Neural cell (in vitro differentiated cells): ENCODE data around the gene EHD1. TPM values are rescaled to one million over a fixed set of nuclear protein-coding genes. Genes with fewer than 3 reads are reported as not detected.

Experiments used
- H2AFZ ChIP-seq: fragments of 200-600, 300-800 bp; sonication (generic), shearing (Covaris generic); 2 replicates; pipeline ENCODE4 v1.6.0; 2014; ENCODE audit warnings: low read depth, mild to moderate bottlenecking, antibody characterized with exemption, low read length, moderate library complexity
- H3F3A ChIP-seq: fragments of 200-600 bp; shearing (Covaris generic); 2 replicates; pipeline ENCODE4 v1.6.1; 2016; ENCODE audit warnings: mild to moderate bottlenecking, moderate library complexity, mixed read lengths, antibody characterized with exemption, low read length; ENCODE audit not compliant: insufficient read depth, poor library complexity, severe bottlenecking
- H3K27ac ChIP-seq: fragments of 200-600, 300-800 bp; sonication (generic), shearing (Covaris generic); 2 replicates; pipeline ENCODE4 v1.5.1; 2014; ENCODE audit warnings: mild to moderate bottlenecking, low read length, moderate library complexity
- H3K27me3 ChIP-seq: fragments of 300-800, 200-600 bp; sonication (generic), shearing (Covaris generic); 2 replicates; pipeline ENCODE4 v1.6.0; 2014; ENCODE audit warnings: mild to moderate bottlenecking, low read depth, low read length, moderate library complexity; ENCODE audit not compliant: insufficient read depth
- H3K36me3 ChIP-seq: fragments of 300-800, 200-600 bp; sonication (generic), shearing (Covaris generic); 2 replicates; pipeline ENCODE4 v1.5.1; 2014; ENCODE audit warnings: mild to moderate bottlenecking, antibody characterized with exemption, low read length, moderate library complexity; ENCODE audit not compliant: insufficient read depth
- H3K4me2 ChIP-seq: fragments of 300-800, 200-600 bp; sonication (generic), shearing (Covaris generic); 2 replicates; pipeline ENCODE4 v1.6.0; 2014; ENCODE audit warnings: mild to moderate bottlenecking, low read length
- H3K4me3 ChIP-seq: fragments of 300-800, 200-600 bp; sonication (generic), shearing (Covaris generic); 2 replicates; pipeline ENCODE4 v1.5.1; 2014; ENCODE audit warnings: mild to moderate bottlenecking, low read length, moderate library complexity
- H3K79me2 ChIP-seq: fragments of 200-600 bp; shearing (Covaris generic); replicated peaks from 2 replicates; pipeline ENCODE4 v1.6.0; 2014; ENCODE audit warnings: mild to moderate bottlenecking, low read length, moderate library complexity; ENCODE audit not compliant: insufficient read depth
- H3K9ac ChIP-seq: fragments of 300-800, 200-600 bp; sonication (generic), shearing (Covaris generic); 2 replicates; pipeline ENCODE4 v1.6.1; 2016; ENCODE audit warnings: mild to moderate bottlenecking, low read length, mixed read lengths
- H3K9me2 ChIP-seq: fragments of 200-600 bp; shearing (Covaris generic); 2 replicates; pipeline ENCODE4 v1.6.1; 2016; ENCODE audit warnings: mild to moderate bottlenecking, low read length, mixed read lengths; ENCODE audit not compliant: insufficient read depth
- H3K9me3 ChIP-seq: fragments of 200-600, 300-800 bp; sonication (generic), shearing (Covaris generic); 2 replicates; pipeline ENCODE4 v1.6.1; 2016; ENCODE audit warnings: mild to moderate bottlenecking, mixed run types, low read length, moderate library complexity, mixed read lengths
- H4K20me1 ChIP-seq: fragments of 200-600 bp; shearing (Covaris generic); 2 replicates; pipeline ENCODE4 v1.6.1; 2016; ENCODE audit warnings: mild to moderate bottlenecking, mixed run types; ENCODE audit not compliant: insufficient read depth
- EP300 ChIP-seq: fragments of 450-650 bp; conservative IDR thresholded peaks from 2 replicates; pipeline ENCODE4 v1.6.1; 2014; ENCODE audit warnings: antibody characterized with exemption, mild to moderate bottlenecking, moderate library complexity; ENCODE audit not compliant: poor library complexity, severe bottlenecking
- EZH2 ChIP-seq: fragments of 200-600, 300-800 bp; shearing (Covaris generic), sonication (generic); IDR thresholded peaks from 2 replicates; pipeline ENCODE4 v1.6.1; 2014; ENCODE audit warnings: antibody characterized with exemption, low read length, borderline replicate concordance, mild to moderate bottlenecking; ENCODE audit not compliant: insufficient read depth, poor library complexity, severe bottlenecking
- MXI1 ChIP-seq: fragments of 450-650 bp; conservative IDR thresholded peaks from 2 replicates; pipeline ENCODE4 v1.6.1; 2014; ENCODE audit warnings: antibody characterized with exemption, mild to moderate bottlenecking; ENCODE audit not compliant: poor library complexity, severe bottlenecking
- POLR2AphosphoS5 ChIP-seq: IDR thresholded peaks from 2 replicates; pipeline ENCODE4 v1.6.1; 2012
- RAD21 ChIP-seq: fragments of 450-650 bp; conservative IDR thresholded peaks from 2 replicates; pipeline ENCODE4 v1.6.1; 2014; ENCODE audit warnings: antibody characterized with exemption, mild to moderate bottlenecking, moderate library complexity
- SMC3 ChIP-seq: fragments of 450-650 bp; conservative IDR thresholded peaks from 2 replicates; pipeline ENCODE4 v1.6.1; 2014; ENCODE audit warnings: antibody characterized with exemption, mild to moderate bottlenecking, moderate library complexity; ENCODE audit not compliant: poor library complexity
- TAF1 ChIP-seq: IDR thresholded peaks from 2 replicates; pipeline ENCODE4 v1.6.1; 2012; ENCODE audit warnings: low read depth
- polyA plus RNA-seq: library from polyadenylated mRNA; depleted of rRNA; stranded (reverse); fragments of >200 nt; gene quantifications from 2 replicates; pipeline ENCODE4 v1.2.3, GENCODE V29; 2014
- TF ChIP-seq, protein P1 (sequence below): fragments of 450-650 bp; IDR thresholded peaks from 2 replicates; pipeline ENCODE4 v1.5.1; 2014; ENCODE audit warnings: antibody characterized with exemption, mild to moderate bottlenecking, moderate library complexity; ENCODE audit not compliant: poor library complexity, severe bottlenecking
- TF ChIP-seq, protein P2 (sequence below): IDR thresholded peaks from 2 replicates; pipeline ENCODE4 v1.6.1; 2012; ENCODE audit warnings: borderline replicate concordance

EHD1 gene
- polyA plus RNA-seq, 1 donor from 2014 or later = 26.4 TPM

DNA sequence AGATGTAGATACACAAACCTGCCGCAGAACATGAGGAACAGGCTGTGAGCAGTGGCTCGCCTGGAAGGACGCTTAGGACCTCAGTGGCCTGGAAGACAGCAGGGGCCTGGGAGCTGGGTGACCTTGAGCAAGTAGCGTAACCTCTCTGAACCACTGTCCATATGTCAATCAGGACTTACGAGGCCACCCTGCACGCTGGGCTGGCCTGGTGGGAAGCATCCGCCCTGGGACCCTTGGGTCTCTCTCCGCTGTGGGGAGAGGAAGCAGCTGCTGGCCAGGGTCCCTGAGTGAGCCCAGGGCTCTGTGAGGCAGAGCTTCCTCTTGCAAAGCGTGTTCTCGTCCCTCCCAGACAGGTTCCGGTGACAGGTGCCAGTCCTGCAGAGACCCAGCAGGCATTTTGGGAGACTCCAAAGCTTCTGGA, 14.0 kb upstream of the EHD1 start:
- H3K4me3 ChIP-seq = no peak overlapping the region
- no peaks in the 10 kb centered on the region for H4K20me1 ChIP-seq
- TF ChIP-seq RAD21 = no peak
- TF ChIP-seq SMC3 = no peak
- TF ChIP-seq, protein P1, sequence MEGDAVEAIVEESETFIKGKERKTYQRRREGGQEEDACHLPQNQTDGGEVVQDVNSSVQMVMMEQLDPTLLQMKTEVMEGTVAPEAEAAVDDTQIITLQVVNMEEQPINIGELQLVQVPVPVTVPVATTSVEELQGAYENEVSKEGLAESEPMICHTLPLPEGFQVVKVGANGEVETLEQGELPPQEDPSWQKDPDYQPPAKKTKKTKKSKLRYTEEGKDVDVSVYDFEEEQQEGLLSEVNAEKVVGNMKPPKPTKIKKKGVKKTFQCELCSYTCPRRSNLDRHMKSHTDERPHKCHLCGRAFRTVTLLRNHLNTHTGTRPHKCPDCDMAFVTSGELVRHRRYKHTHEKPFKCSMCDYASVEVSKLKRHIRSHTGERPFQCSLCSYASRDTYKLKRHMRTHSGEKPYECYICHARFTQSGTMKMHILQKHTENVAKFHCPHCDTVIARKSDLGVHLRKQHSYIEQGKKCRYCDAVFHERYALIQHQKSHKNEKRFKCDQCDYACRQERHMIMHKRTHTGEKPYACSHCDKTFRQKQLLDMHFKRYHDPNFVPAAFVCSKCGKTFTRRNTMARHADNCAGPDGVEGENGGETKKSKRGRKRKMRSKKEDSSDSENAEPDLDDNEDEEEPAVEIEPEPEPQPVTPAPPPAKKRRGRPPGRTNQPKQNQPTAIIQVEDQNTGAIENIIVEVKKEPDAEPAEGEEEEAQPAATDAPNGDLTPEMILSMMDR = no peak
- no peak for TF ChIP-seq MXI1
- TF ChIP-seq TAF1 = no peak
- TF ChIP-seq, protein P2, sequence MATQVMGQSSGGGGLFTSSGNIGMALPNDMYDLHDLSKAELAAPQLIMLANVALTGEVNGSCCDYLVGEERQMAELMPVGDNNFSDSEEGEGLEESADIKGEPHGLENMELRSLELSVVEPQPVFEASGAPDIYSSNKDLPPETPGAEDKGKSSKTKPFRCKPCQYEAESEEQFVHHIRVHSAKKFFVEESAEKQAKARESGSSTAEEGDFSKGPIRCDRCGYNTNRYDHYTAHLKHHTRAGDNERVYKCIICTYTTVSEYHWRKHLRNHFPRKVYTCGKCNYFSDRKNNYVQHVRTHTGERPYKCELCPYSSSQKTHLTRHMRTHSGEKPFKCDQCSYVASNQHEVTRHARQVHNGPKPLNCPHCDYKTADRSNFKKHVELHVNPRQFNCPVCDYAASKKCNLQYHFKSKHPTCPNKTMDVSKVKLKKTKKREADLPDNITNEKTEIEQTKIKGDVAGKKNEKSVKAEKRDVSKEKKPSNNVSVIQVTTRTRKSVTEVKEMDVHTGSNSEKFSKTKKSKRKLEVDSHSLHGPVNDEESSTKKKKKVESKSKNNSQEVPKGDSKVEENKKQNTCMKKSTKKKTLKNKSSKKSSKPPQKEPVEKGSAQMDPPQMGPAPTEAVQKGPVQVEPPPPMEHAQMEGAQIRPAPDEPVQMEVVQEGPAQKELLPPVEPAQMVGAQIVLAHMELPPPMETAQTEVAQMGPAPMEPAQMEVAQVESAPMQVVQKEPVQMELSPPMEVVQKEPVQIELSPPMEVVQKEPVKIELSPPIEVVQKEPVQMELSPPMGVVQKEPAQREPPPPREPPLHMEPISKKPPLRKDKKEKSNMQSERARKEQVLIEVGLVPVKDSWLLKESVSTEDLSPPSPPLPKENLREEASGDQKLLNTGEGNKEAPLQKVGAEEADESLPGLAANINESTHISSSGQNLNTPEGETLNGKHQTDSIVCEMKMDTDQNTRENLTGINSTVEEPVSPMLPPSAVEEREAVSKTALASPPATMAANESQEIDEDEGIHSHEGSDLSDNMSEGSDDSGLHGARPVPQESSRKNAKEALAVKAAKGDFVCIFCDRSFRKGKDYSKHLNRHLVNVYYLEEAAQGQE = no peak
- no peak for TF ChIP-seq EZH2
- no peak for TF ChIP-seq EP300
- no peak for TF ChIP-seq POLR2AphosphoS5
- no peaks in the 10 kb centered on the region for H3K79me2 ChIP-seq
- H3F3A ChIP-seq = no peaks in the 10 kb centered on the region
- H3K9me3 ChIP-seq = no peaks in the 10 kb centered on the region
- no peak overlapping the region for H3K27ac ChIP-seq
- H3K9ac ChIP-seq = no peak overlapping the region
- no peak overlapping the region for H2AFZ ChIP-seq
- H3K9me2 ChIP-seq = no peaks in the 10 kb centered on the region
- H3K4me2 ChIP-seq = no peak overlapping the region
- no peaks in the 10 kb centered on the region for H3K27me3 ChIP-seq
- no peaks in the 10 kb centered on the region for H3K36me3 ChIP-seq

DNA sequence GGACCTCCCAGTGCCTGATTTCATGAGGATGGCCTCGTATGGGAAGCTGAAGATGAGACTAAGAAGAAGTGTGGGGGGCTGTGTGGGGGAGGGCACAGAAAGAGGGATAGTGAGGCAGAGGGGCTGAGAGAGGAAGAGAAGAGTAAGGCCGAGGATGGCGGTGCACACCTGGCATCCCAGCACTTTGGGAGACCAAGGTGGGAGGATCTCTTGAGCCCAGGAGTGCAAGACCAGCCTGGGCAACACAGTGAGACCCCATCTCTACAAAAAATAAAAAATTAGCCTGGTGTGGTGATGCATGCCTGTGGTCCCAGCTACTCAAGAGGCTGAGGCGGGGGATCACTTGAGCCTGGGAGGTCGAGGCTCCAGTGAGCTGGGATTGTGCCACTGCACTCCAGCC, 13.5 kb upstream of the EHD1 start:
- H3K79me2 ChIP-seq = no peaks in the 10 kb centered on the region
- no peak overlapping the region for H3K4me3 ChIP-seq
- no peaks in the 10 kb centered on the region for H3K36me3 ChIP-seq
- H4K20me1 ChIP-seq = no peaks in the 10 kb centered on the region
- H3F3A ChIP-seq = no peaks in the 10 kb centered on the region
- H3K4me2 ChIP-seq = no peak overlapping the region
- H3K9ac ChIP-seq = no peak overlapping the region
- H3K9me2 ChIP-seq = no peaks in the 10 kb centered on the region
- no peak for TF ChIP-seq TAF1
- TF ChIP-seq, protein P2 = no peak
- TF ChIP-seq EZH2 = no peak
- TF ChIP-seq MXI1 = no peak
- no peak for TF ChIP-seq POLR2AphosphoS5
- TF ChIP-seq, protein P1 = no peak
- TF ChIP-seq SMC3 = no peak
- no peak for TF ChIP-seq EP300
- TF ChIP-seq RAD21 = no peak
- H3K27ac ChIP-seq = no peak overlapping the region
- H3K27me3 ChIP-seq = no peaks in the 10 kb centered on the region
- no peaks in the 10 kb centered on the region for H3K9me3 ChIP-seq
- no peak overlapping the region for H2AFZ ChIP-seq
